Sigmoid colon (tissue), 4 donors: ENCODE results near the gene C1GALT1C1L.

ENCODE experiments used
- CTCF ChIP-seq, 4 experiments: fragments of 450-650 bp in 3 of 4; fragments of 200-600 bp in 1 of 4; IDR thresholded peaks; one replicate each; pipeline ENCODE4 v1.5.1; 2016 to 2019; ENCODE audit warnings: antibody characterized with exemption in 4 of 4, mild to moderate bottlenecking in 3 of 4, moderate library complexity in 2 of 4
- EP300 ChIP-seq, 4 donors: sonication (generic); formaldehyde crosslinking; IDR thresholded peaks; one replicate each; pipeline ENCODE4 v1.6.1; 2017; ENCODE audit warnings: antibody characterized with exemption in 4 of 4
- POLR2A ChIP-seq, 2 donors: fragments of 450-650 bp; IDR thresholded peaks; one replicate each; pipeline ENCODE4 v1.6.1; 2016; ENCODE audit warnings: antibody characterized with exemption in 2 of 2, mild to moderate bottlenecking in 2 of 2, moderate library complexity in 2 of 2
- POLR2AphosphoS5 ChIP-seq, 4 donors: sonication (generic); formaldehyde crosslinking; IDR thresholded peaks; one replicate each; pipeline ENCODE4 v1.6.1; 2017; ENCODE audit warnings: antibody characterized with exemption in 4 of 4

- TF ChIP-seq POLR2A (IDR thresholded peaks at IDR 0.05) (no peak), CTCF (IDR thresholded peaks at IDR 0.05) (no peak), EP300 (IDR thresholded peaks at IDR 0.05) (no peak), POLR2AphosphoS5 (IDR thresholded peaks at IDR 0.05) (no peak)
These were observed 32.5 kb downstream of the C1GALT1C1L start for GRCh38 chr2:43643680-43644079.
